HG03095 (cell line): ENCODE measurements around the gene SLC17A4.

Experiments used
- ATAC-seq: cut with Tn5 transposase; IDR thresholded peaks from one replicate; pipeline ENCODE4 v1.9.1; 2021; ENCODE audit warnings: moderate library complexity; ENCODE audit not compliant: unreplicated experiment

The SLC17A4 gene

GRCh38 chr6:25749837-25750236, 4.7 kb upstream of the SLC17A4 start:
- no peak for ATAC-seq

DNA sequence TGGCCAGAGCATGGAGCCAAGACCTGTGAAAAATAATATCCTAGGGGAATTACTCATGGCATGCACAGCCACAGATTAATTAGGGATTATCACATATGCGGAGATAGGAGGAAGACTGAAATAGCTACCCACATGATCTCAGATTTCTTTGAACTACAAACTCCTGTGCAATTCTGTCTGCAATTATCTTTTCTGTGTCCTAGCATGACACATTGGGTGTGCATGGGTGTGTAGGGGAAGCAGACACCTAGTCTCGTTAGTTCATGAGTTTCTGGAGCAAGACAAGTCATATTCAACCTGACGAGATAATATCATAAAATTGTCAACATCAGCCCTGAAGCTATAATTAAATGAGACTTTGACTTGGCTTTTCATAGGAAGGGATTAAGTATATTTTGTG, 3.6 kb upstream of the SLC17A4 start:
- no peak for ATAC-seq

GRCh38 chr6:25753079-25753478, 1.5 kb upstream of the SLC17A4 start:
- ATAC-seq = no peak

DNA sequence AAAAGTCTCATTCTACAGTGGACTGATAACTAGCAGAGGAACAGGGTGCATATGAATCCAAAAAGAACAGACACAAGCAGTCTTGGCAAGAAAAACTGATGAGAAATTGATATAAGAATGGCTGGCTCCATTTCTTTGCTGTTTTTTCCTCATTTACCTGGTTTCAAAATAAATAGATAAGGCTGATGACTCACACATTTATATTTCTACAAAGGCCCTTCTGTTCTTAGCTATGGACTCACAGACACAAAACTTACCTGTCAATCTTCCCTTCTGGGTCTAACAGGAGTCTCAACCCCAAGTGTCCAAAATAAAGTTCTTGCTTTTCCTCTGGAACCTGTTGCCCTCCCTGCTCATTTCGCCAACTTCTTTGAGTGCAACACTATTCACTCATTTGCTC, 941 bp downstream of the SLC17A4 start:
- ATAC-seq = no peak

GRCh38 chr6:25756382-25757363, 2.1 kb downstream of the SLC17A4 start:
- ATAC-seq = no peak

GRCh38 chr6:25757936-25758642, 3.5 kb downstream of the SLC17A4 start:
- no peak for ATAC-seq

DNA sequence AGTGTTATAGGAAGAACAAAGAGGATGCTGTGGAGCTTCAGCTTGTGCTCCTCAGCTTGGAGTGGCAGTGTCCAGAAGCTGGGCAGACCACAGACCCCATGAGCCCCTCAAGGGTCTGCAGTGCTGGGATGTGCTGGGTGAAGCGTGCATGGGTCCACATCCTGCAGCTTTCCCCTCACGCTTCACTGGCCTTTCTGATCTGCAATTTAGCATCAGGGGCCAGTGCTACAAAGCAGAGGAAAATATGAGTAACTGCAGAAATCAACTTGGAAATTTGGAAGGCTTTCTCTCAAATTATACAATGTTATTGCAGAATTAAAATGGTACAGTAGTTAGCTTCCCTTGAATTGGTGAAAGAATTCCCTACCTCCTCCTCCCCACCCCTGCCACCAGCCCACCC, 10.1 kb downstream of the SLC17A4 start:
- no peak for ATAC-seq

DNA sequence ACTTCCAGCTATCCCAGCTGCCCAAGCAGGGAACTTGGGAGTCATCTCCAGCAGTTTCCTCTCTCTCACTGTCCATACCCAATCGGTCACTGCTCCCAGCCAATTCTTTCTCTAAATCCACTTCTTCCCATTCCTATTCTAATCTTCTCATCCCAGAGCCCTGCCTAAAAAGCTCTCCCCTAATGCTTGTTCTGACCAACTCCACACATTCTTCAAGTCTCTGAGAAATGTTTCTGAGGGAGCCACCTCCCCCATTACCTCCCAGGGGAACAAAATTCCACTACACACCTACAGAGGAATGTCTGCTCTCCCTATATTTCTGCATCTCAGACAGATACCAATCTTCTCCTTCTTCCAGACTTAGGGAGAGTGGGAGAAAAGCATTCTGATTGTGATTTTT, 14.0 kb downstream of the SLC17A4 start:
- ATAC-seq = no peak

- ATAC-seq = no peak
Measured at GRCh38 chr6:25769983-25770382, 15.4 kb downstream of the SLC17A4 start.

DNA sequence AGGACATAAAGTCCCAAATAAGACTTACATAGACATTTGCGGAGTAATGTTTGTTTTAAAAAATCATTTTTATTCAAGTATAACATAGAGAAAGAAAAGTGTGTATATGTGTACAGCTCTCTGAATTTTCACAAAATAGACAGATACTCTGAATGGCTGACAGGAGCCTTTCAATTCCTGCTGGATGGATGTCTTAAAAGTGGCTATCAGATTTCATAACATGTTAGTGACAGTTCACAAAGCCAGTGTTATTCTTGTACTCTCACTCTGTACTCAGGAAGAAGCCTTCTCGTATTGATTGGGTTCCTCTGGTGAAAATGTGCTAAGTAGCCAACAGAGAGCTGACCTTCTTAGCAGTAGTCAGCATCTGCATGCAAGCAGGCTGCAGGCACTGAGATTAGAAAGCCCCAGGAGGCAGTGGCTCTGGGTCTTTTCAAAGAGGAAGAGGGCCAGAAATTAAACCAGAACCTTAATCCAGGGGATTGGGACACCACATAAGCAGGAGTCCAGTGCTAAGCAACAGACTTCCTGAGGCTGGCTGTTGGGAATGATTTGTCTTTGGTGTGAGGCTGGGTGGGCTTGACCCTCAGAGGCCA, 19.7 kb downstream of the SLC17A4 start:
- no peak for ATAC-seq

GRCh38 chr6:25777031-25777430, 22.5 kb downstream of the SLC17A4 start:
- ATAC-seq = no peak

DNA sequence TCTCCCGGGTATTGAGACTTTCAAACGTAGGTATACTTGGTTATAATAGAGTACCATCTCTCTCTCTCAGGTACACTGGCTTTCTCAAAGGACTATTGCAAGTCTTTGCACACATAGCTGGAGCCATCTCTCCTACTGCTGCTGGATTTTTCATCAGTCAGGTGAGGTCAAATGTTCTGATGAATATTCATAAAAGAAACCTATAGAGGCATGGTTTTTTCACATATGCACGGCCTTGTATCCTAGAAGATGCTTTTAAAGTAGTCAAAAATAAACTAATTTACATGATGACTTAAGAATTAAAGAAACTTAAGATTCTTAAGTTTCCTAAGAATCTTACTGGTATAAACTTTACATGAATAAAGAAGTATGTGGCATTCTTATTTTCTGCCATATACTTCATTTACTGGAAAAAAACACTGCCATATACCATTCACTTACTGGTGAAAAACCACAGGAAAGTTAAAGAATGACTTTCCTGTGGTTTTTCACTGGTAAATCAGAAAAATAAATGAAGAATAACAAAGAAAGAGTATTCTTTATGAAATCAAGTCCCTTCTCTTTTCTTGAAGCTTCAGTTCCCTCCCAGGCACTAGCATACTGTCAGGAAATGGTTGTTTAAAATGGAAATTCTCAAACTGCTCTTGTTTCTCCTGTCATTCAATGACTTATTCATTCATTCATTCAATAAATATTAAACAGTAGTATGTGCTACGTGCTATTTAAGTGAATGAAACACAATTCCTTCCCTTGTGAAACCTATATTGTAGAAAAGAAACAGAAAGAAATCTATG, 23.5 kb downstream of the SLC17A4 start:
- no peak for ATAC-seq

- no peak for ATAC-seq
Measured at GRCh38 chr6:25781134-25781533, 26.6 kb downstream of the SLC17A4 start.

DNA sequence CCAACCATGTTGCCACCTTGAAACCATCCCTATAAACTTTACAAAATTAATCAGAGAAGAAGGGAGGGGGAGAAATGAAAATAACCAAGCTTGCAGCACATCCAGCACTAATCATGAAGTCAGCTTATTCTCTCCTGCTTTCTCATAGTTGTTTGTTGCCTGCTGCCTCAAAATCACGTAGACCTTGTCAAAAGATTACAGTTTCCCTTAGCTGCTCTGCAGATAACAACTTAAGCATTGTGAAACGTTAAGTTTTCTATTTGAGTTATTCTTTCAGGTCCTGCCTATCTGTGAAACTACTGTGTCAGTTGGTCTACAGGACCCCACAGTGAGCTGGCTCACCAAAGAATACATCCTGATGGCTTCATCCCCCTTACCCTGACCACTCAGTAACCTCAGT, 32.9 kb downstream of the SLC17A4 start:
- no peak for ATAC-seq

DNA sequence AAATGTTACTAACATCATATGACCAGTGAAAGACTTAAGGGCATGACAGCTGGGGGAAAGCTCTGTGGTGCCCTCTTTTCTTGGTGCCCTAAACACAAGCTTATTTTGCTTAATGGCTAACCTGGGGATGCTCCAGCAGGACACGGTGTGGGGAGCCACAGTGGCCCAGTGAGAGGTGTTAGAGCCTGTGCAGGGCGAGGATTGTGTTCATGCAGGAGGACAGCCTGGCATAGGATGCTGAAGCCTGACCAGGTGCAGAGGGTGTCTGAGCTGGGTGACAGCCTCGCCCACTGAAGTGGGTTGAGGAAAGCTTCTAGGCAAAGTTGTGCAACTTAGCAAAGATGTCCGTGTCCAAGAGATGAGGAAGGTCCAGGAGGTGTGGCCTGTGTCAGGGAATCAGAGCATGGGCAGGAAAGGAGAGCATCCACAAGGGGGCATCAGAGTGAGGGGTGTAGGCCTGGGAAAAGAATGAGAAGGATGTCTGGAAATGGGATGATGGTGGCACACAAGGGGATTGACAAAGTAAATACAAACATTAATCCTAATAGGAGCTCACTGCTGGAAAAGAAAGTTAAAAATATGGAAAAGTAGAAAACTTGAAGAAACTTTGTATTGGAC, 33.9 kb downstream of the SLC17A4 start:
- ATAC-seq = no peak

DNA sequence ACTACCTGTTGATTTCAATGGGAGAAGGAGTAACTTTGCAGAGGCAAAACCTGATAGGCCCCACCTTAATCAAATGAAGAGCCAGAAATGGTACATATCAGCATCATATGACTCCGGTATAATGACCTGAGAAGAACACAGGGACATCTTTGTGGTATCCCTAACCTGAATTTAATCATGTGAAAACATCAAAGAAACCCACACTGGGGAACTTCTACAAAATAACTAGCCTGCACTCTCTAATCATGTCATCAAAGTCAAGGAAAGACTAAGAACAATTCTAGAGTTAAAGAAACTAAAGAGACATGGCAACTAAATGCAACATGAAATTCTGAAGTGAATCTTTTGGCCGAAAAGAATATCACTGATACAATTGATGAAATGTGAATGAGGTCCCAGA, 34.9 kb downstream of the SLC17A4 start:
- no peak for ATAC-seq

DNA sequence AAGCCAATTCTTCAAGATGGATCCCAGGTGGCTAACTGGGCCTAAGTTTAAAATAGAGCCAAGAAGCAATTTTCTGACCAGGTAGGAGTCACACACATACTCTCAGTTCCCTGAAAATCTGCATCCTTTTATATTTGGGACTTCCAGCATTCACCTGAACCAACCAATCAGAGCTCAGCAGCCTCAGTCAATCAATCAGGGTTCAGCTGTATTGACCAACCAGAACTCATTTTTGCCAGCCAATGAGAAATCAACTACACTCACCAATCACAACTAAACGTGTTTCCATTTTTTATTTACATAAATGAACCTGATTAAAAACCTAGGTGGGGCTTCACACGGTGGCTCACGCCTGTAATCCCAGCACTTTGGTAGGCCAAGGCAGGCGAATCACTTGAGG, 37.5 kb downstream of the SLC17A4 start:
- no peak for ATAC-seq

- no peak for ATAC-seq
Measured at GRCh38 chr6:25793970-25794369, 39.4 kb downstream of the SLC17A4 start.

DNA sequence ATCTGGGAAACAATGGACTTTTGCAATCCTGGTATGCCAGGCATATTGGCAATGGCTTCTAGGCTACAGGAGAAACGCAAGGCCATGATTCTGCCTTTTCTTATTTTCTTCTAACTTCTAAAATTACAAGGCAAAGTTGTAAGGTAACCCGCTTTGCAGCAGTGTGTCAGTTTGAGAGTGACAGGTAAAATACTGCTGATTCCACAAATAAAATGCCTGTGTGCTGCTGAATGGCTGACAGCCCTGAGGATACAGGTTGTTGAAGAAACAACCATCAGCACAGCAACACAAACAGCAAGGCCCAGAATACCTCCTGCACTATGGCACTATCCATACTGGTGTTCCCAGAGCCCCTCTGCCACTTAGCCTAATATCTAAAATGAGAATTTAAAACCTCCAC, 40.2 kb downstream of the SLC17A4 start:
- no peak for ATAC-seq

DNA sequence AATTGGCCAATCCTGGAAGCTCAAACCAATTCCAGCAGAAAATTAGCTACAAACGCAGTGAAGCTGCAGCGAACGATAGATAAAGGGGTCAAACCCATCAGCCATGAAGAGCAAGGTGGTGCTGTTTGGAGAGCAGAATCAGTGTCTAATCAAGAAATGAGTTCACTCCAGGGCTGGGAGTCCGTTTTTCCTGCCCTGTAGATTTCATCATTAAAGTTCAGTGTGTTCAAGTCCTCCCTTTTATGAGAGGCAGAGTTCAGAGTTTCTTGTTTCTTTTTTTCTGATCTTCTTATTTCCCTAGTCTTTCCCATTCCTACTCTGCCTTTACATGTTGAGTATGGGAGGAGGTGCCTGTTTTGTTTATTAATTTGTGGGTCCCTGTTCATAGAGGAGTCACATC, 46.9 kb downstream of the SLC17A4 start:
- ATAC-seq = no peak

DNA sequence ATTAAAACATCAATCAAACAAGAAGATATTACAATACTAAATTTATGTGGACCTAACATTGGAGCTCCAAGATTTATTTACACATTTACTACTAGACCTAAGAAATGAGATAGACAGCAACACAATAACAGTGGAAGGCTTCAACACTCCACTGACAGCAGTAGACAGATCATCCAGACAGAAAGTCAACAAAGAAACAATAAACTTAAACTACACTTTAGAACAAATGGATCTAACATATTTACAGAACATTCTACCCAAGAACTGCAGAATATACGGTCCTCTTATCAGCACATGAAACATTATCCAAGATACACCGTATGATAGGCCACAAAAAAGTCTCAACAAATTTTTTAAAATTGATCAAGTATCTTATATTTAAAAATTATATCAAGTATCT, 50.3 kb downstream of the SLC17A4 start:
- no peak for ATAC-seq
